ENCODE measurements around the gene RET.
"Not testable (repeated sequence)": the region's sequence is repeated elsewhere in the genome, so short reads cannot be mapped to it uniquely, and the experiment has no call there.

The RET gene

GRCh38 chr10:43090664-43091063 lies 13.8 kb downstream of the RET start:
- Histone ChIP-seq H3K79me1 (ENCODE audit: low read length) (no peaks in the 10 kb centered on the region), H2AK5ac (ENCODE audit: low read length) (no peak overlapping the region), H2BK5ac (ENCODE audit: low read length) (no peak overlapping the region), H3K27me3 (ENCODE audit: insufficient read depth, low read length, poor library complexity) (no peaks in the 10 kb centered on the region), H3K27ac (ENCODE audit: low read depth, low read length) (no peak overlapping the region), H3K79me2 (ENCODE audit: control insufficient read depth, insufficient read depth, low read length) (no peaks in the 10 kb centered on the region), H3K9ac (ENCODE audit: low read length) (no peak overlapping the region), H2BK120ac (ENCODE audit: low read depth, low read length) (no peak overlapping the region), H3K4me1 (ENCODE audit: control insufficient read depth, low read depth, low read length) (no peaks in the 10 kb centered on the region), H3K4me2 (ENCODE audit: low read length) (no peak overlapping the region), H3K4ac (ENCODE audit: low read depth, low read length) (no peak overlapping the region), H3K36me3 (ENCODE audit: control insufficient read depth, insufficient read depth, low read length) (no peaks in the 10 kb centered on the region), H3K56ac (ENCODE audit: low read length) (no peak overlapping the region), H4K5ac (ENCODE audit: low read length) (no peak overlapping the region), H2BK15ac (replicated peaks; ENCODE audit: low read depth) (no peak overlapping the region), H3K18ac (ENCODE audit: low read length) (no peak overlapping the region), H4K8ac (ENCODE audit: low read depth, low read length) (no peak overlapping the region), H3K23ac (ENCODE audit: low read length) (no peak overlapping the region), H3K4me3 (ENCODE audit: low read length) (no peak overlapping the region)
- DNase-seq, result no peak
- no CpG with 5 or more reads among the region's 10 CpGs for WGBS (ENCODE audit: extremely low coverage, insufficient coverage, low lambda C conversion rate)

GRCh38 chr10:43091846-43092245 lies 15.0 kb downstream of the RET start:
- no peak overlapping the region for H3K4me2 ChIP-seq (ENCODE audit: low read length)
- H4K8ac ChIP-seq (ENCODE audit: low read depth, low read length), result no peak overlapping the region
- H4K5ac ChIP-seq (ENCODE audit: low read length), result no peak overlapping the region
- H3K23ac ChIP-seq (ENCODE audit: low read length), result no peak overlapping the region
- no peak for DNase-seq
- H3K4me3 ChIP-seq (ENCODE audit: low read length), result no peak overlapping the region
- no peaks in the 10 kb centered on the region for H3K36me3 ChIP-seq (ENCODE audit: control insufficient read depth, insufficient read depth, low read length)
- no peak overlapping the region for H2BK5ac ChIP-seq (ENCODE audit: low read length)
- no peak overlapping the region for H3K27ac ChIP-seq (ENCODE audit: low read depth, low read length)
- H3K4me1 ChIP-seq (ENCODE audit: control insufficient read depth, low read depth, low read length), result no peaks in the 10 kb centered on the region
- H3K18ac ChIP-seq (ENCODE audit: low read length), result no peak overlapping the region
- H3K4ac ChIP-seq (ENCODE audit: low read depth, low read length), result no peak overlapping the region
- H3K56ac ChIP-seq (ENCODE audit: low read length), result no peak overlapping the region
- H3K79me2 ChIP-seq (ENCODE audit: control insufficient read depth, insufficient read depth, low read length), result no peaks in the 10 kb centered on the region
- H3K27me3 ChIP-seq (ENCODE audit: insufficient read depth, low read length, poor library complexity), result no peaks in the 10 kb centered on the region
- no CpG with 5 or more reads among the region's 3 CpGs for WGBS (ENCODE audit: extremely low coverage, insufficient coverage, low lambda C conversion rate)
- no peaks in the 10 kb centered on the region for H3K79me1 ChIP-seq (ENCODE audit: low read length)
- no peak overlapping the region for H2AK5ac ChIP-seq (ENCODE audit: low read length)
- H3K9ac ChIP-seq (ENCODE audit: low read length), result no peak overlapping the region
- H2BK120ac ChIP-seq (ENCODE audit: low read depth, low read length), result no peak overlapping the region
- no peak overlapping the region for H2BK15ac ChIP-seq (replicated peaks; ENCODE audit: low read depth)

- no peaks in the 10 kb centered on the region for H3K79me2 ChIP-seq (ENCODE audit: control insufficient read depth, insufficient read depth, low read length)
- no peaks in the 10 kb centered on the region for H3K79me1 ChIP-seq (ENCODE audit: low read length)
- H2BK5ac ChIP-seq (ENCODE audit: low read length), result no peak overlapping the region
- WGBS (ENCODE audit: extremely low coverage, insufficient coverage, low lambda C conversion rate), result no CpG with 5 or more reads among the region's 12 CpGs
- no peak overlapping the region for H3K23ac ChIP-seq (ENCODE audit: low read length)
- no peak overlapping the region for H2BK15ac ChIP-seq (replicated peaks; ENCODE audit: low read depth)
- no peak overlapping the region for H3K27ac ChIP-seq (ENCODE audit: low read depth, low read length)
- H3K56ac ChIP-seq (ENCODE audit: low read length), result no peak overlapping the region
- H3K4me2 ChIP-seq (ENCODE audit: low read length), result no peak overlapping the region
- H4K5ac ChIP-seq (ENCODE audit: low read length), result no peak overlapping the region
- H2AK5ac ChIP-seq (ENCODE audit: low read length), result no peak overlapping the region
- no peaks in the 10 kb centered on the region for H3K36me3 ChIP-seq (ENCODE audit: control insufficient read depth, insufficient read depth, low read length)
- H3K4me1 ChIP-seq (ENCODE audit: control insufficient read depth, low read depth, low read length), result no peaks in the 10 kb centered on the region
- H2BK120ac ChIP-seq (ENCODE audit: low read depth, low read length), result no peak overlapping the region
- H3K18ac ChIP-seq (ENCODE audit: low read length), result no peak overlapping the region
- no peaks in the 10 kb centered on the region for H3K27me3 ChIP-seq (ENCODE audit: insufficient read depth, low read length, poor library complexity)
- H3K4me3 ChIP-seq (ENCODE audit: low read length), result no peak overlapping the region
- H3K4ac ChIP-seq (ENCODE audit: low read depth, low read length), result no peak overlapping the region
- no peak overlapping the region for H3K9ac ChIP-seq (ENCODE audit: low read length)
- no peak overlapping the region for H4K8ac ChIP-seq (ENCODE audit: low read depth, low read length)
- DNase-seq, result peak; percentile 62
Measured at GRCh38 chr10:43093423-43094076, 16.7 kb downstream of the RET start.

GRCh38 chr10:43094085-43094484 lies 17.2 kb downstream of the RET start:
- Histone ChIP-seq H3K9ac (ENCODE audit: low read length) (no peak overlapping the region), H2BK120ac (ENCODE audit: low read depth, low read length) (no peak overlapping the region), H3K4me3 (ENCODE audit: low read length) (no peak overlapping the region), H3K79me1 (ENCODE audit: low read length) (no peaks in the 10 kb centered on the region), H3K4me2 (ENCODE audit: low read length) (no peak overlapping the region), H2BK5ac (ENCODE audit: low read length) (no peak overlapping the region), H3K79me2 (ENCODE audit: control insufficient read depth, insufficient read depth, low read length) (no peaks in the 10 kb centered on the region), H3K18ac (ENCODE audit: low read length) (no peak overlapping the region), H3K4me1 (ENCODE audit: control insufficient read depth, low read depth, low read length) (no peaks in the 10 kb centered on the region), H3K23ac (ENCODE audit: low read length) (no peak overlapping the region), H3K56ac (ENCODE audit: low read length) (no peak overlapping the region), H2BK15ac (replicated peaks; ENCODE audit: low read depth) (no peak overlapping the region), H3K4ac (ENCODE audit: low read depth, low read length) (no peak overlapping the region), H3K27me3 (ENCODE audit: insufficient read depth, low read length, poor library complexity) (no peaks in the 10 kb centered on the region), H3K36me3 (ENCODE audit: control insufficient read depth, insufficient read depth, low read length) (no peaks in the 10 kb centered on the region), H4K8ac (ENCODE audit: low read depth, low read length) (no peak overlapping the region), H2AK5ac (ENCODE audit: low read length) (no peak overlapping the region), H4K5ac (ENCODE audit: low read length) (no peak overlapping the region), H3K27ac (ENCODE audit: low read depth, low read length) (no peak overlapping the region)
- no CpG with 5 or more reads among the region's 9 CpGs for WGBS (ENCODE audit: extremely low coverage, insufficient coverage, low lambda C conversion rate)
- DNase-seq, result no peak

GRCh38 chr10:43099339-43099738 lies 22.5 kb downstream of the RET start:
- WGBS (ENCODE audit: extremely low coverage, insufficient coverage, low lambda C conversion rate), result no CpG with 5 or more reads among the region's 6 CpGs

GRCh38 chr10:43099928-43100327 lies 23.1 kb downstream of the RET start:
- no peak overlapping the region for H3K4me3 ChIP-seq (ENCODE audit: low read length)
- no peak overlapping the region for H3K18ac ChIP-seq (ENCODE audit: low read length)
- no peaks in the 10 kb centered on the region for H3K79me2 ChIP-seq (ENCODE audit: control insufficient read depth, insufficient read depth, low read length)
- H3K4me2 ChIP-seq (ENCODE audit: low read length), result no peak overlapping the region
- H2BK5ac ChIP-seq (ENCODE audit: low read length), result no peak overlapping the region
- H3K79me1 ChIP-seq (ENCODE audit: low read length), result no peaks in the 10 kb centered on the region
- H3K4me1 ChIP-seq (ENCODE audit: control insufficient read depth, low read depth, low read length), result no peaks in the 10 kb centered on the region
- no peak for DNase-seq
- H2BK120ac ChIP-seq (ENCODE audit: low read depth, low read length), result no peak overlapping the region
- no peak overlapping the region for H3K27ac ChIP-seq (ENCODE audit: low read depth, low read length)
- no peak overlapping the region for H3K56ac ChIP-seq (ENCODE audit: low read length)
- H3K36me3 ChIP-seq (ENCODE audit: control insufficient read depth, insufficient read depth, low read length), result no peaks in the 10 kb centered on the region
- H3K9ac ChIP-seq (ENCODE audit: low read length), result no peak overlapping the region
- no peak overlapping the region for H2AK5ac ChIP-seq (ENCODE audit: low read length)
- H4K5ac ChIP-seq (ENCODE audit: low read length), result no peak overlapping the region
- no peak overlapping the region for H2BK15ac ChIP-seq (replicated peaks; ENCODE audit: low read depth)
- no peak overlapping the region for H3K4ac ChIP-seq (ENCODE audit: low read depth, low read length)
- no peaks in the 10 kb centered on the region for H3K27me3 ChIP-seq (ENCODE audit: insufficient read depth, low read length, poor library complexity)
- no CpG with 5 or more reads among the region's 4 CpGs for WGBS (ENCODE audit: extremely low coverage, insufficient coverage, low lambda C conversion rate)
- no peak overlapping the region for H4K8ac ChIP-seq (ENCODE audit: low read depth, low read length)
- H3K23ac ChIP-seq (ENCODE audit: low read length), result no peak overlapping the region

More at GRCh38 chr10:43099339-43099738, 22.5 kb downstream of the RET start:
- H3K18ac ChIP-seq (ENCODE audit: low read length); H2BK5ac ChIP-seq (ENCODE audit: low read length); H4K5ac ChIP-seq (ENCODE audit: low read length); H4K8ac ChIP-seq (ENCODE audit: low read depth, low read length); H3K4me3 ChIP-seq (ENCODE audit: low read length); H3K79me2 ChIP-seq (ENCODE audit: control insufficient read depth, insufficient read depth, low read length); H2AK5ac ChIP-seq (ENCODE audit: low read length); DNase-seq; H3K9ac ChIP-seq (ENCODE audit: low read length); H2BK120ac ChIP-seq (ENCODE audit: low read depth, low read length); H3K4me1 ChIP-seq (ENCODE audit: control insufficient read depth, low read depth, low read length); H3K27ac ChIP-seq (ENCODE audit: low read depth, low read length); H3K27me3 ChIP-seq (ENCODE audit: insufficient read depth, low read length, poor library complexity); H3K23ac ChIP-seq (ENCODE audit: low read length); H3K4me2 ChIP-seq (ENCODE audit: low read length); H3K56ac ChIP-seq (ENCODE audit: low read length); H2BK15ac ChIP-seq (replicated peaks; ENCODE audit: low read depth); H3K36me3 ChIP-seq (ENCODE audit: control insufficient read depth, insufficient read depth, low read length); H3K79me1 ChIP-seq (ENCODE audit: low read length); H3K4ac ChIP-seq (ENCODE audit: low read depth, low read length): not testable (repeated sequence)
